GM12891 (cell line): ENCODE data around the gene RIMS3.
"Not testable (repeated sequence)": the region's sequence is repeated elsewhere in the genome, so short reads cannot be mapped to it uniquely, and the experiment has no call there.

Source experiments
- DNase-seq: peaks from one replicate; pipeline ENCODE4 v3.0.0; 2011; ENCODE audit warnings: low spot score; ENCODE audit not compliant: insufficient read length
- FAIRE-seq: peaks from 2 replicates; lab custom pipeline; 2011; peaks lifted over from hg19 to GRCh38; lab: Jason Lieb, UNC
- PAX5 ChIP-seq: IDR thresholded peaks from 2 replicates; pipeline ENCODE4 v1.6.1; 2011; ENCODE audit warnings: low read length, moderate library complexity, mild to moderate bottlenecking; ENCODE audit not compliant: insufficient read depth, severe bottlenecking
- POLR2AphosphoS5 ChIP-seq: IDR thresholded peaks from 2 replicates; pipeline ENCODE4 v1.6.1; 2011; ENCODE audit warnings: low read depth, low read length, control low read depth
- SPI1 ChIP-seq: IDR thresholded peaks from 2 replicates; pipeline ENCODE4 v1.6.1; 2011; ENCODE audit warnings: low read depth, low read length, control low read depth

The RIMS3 gene

GRCh38 chr1:40575336-40575735 lies 90.1 kb downstream of the RIMS3 start:
- DNase-seq (no peak), FAIRE-seq (no peak)
- TF ChIP-seq PAX5 (no peak), SPI1 (no peak), POLR2AphosphoS5 (no peak)

GRCh38 chr1:40574805-40575204 lies 90.7 kb downstream of the RIMS3 start:
- not testable (repeated sequence) for DNase-seq, FAIRE-seq
